NB4 (cell line): ENCODE results near the gene TMED4.

ENCODE experiments used
- CTCF ChIP-seq: IDR thresholded peaks from one replicate; pipeline ENCODE4 v1.5.1; 2012; ENCODE audit warnings: low read depth, low read length
- MYC ChIP-seq: IDR thresholded peaks from 2 replicates; pipeline ENCODE4 v1.6.1; 2011; ENCODE audit warnings: low read depth, low read length
- POLR2A ChIP-seq: IDR thresholded peaks from 2 replicates; pipeline ENCODE4 v1.6.1; 2011; ENCODE audit warnings: mild to moderate bottlenecking; ENCODE audit not compliant: insufficient read length; ENCODE audit errors: extremely low read depth

GRCh38 chr7:44575054-44575453 lies 7.0 kb downstream of the TMED4 start:
- TF ChIP-seq CTCF (no peak), POLR2A (no peak), MYC (no peak)
